ENCODE measurements around the gene MADCAM1.

- no peak for TF ChIP-seq CTCF (IDR thresholded peaks at IDR 0.05; ENCODE audit: low read length)
- TF ChIP-seq EZH2phosphoT487 (IDR thresholded peaks at IDR 0.05; ENCODE audit: low read length), result no peak
These were observed 32.1 kb upstream of the MADCAM1 start for GRCh38 chr19:464208-464545.
